HuH-7 (cell line): ENCODE data around the gene KCNIP4.

Source experiments
- DNase-seq: peaks from one replicate; pipeline ENCODE4 v3.0.0; 2011; ENCODE audit warnings: low spot score

The KCNIP4 gene

GRCh38 chr4:21177871-21178270 is 770.7 kb downstream of the KCNIP4 start:
- DNase-seq = no peak

- no peak for DNase-seq
Observed at GRCh38 chr4:21177092-21177491, 771.5 kb downstream of the KCNIP4 start.

GRCh38 chr4:21167711-21168110 is 780.9 kb downstream of the KCNIP4 start:
- no peak for DNase-seq

GRCh38 chr4:21155367-21155766 is 793.2 kb downstream of the KCNIP4 start:
- DNase-seq = no peak

- DNase-seq = peak; percentile 7
Observed at GRCh38 chr4:21139327-21139726, 809.2 kb downstream of the KCNIP4 start.

- DNase-seq = no peak
Observed at GRCh38 chr4:21136051-21136630, 812.4 kb downstream of the KCNIP4 start.

- no peak for DNase-seq
Observed at GRCh38 chr4:21134994-21135393, 813.6 kb downstream of the KCNIP4 start.

GRCh38 chr4:21130606-21131005 is 818.0 kb downstream of the KCNIP4 start:
- no peak for DNase-seq

GRCh38 chr4:21126014-21126512 is 822.5 kb downstream of the KCNIP4 start:
- DNase-seq = no peak

- no peak for DNase-seq
Observed at GRCh38 chr4:21118301-21118700, 830.3 kb downstream of the KCNIP4 start.

- no peak for DNase-seq
Observed at GRCh38 chr4:21117541-21118180, 830.9 kb downstream of the KCNIP4 start.

GRCh38 chr4:21113496-21114223 is 834.9 kb downstream of the KCNIP4 start:
- DNase-seq = no peak

GRCh38 chr4:21102667-21103066 is 845.9 kb downstream of the KCNIP4 start:
- DNase-seq = no peak

- no peak for DNase-seq
Observed at GRCh38 chr4:21097865-21098264, 850.7 kb downstream of the KCNIP4 start.

GRCh38 chr4:21097026-21097425 is 851.5 kb downstream of the KCNIP4 start:
- DNase-seq = no peak

GRCh38 chr4:21092531-21092930 is 856.0 kb downstream of the KCNIP4 start:
- no peak for DNase-seq

- no peak for DNase-seq
Observed at GRCh38 chr4:21090094-21090666, 858.4 kb downstream of the KCNIP4 start.

GRCh38 chr4:21083413-21083812 is 865.2 kb downstream of the KCNIP4 start:
- no peak for DNase-seq

- no peak for DNase-seq
Observed at GRCh38 chr4:21077967-21078366, 870.6 kb downstream of the KCNIP4 start.

GRCh38 chr4:21067351-21067750 is 881.2 kb downstream of the KCNIP4 start:
- no peak for DNase-seq

- DNase-seq = no peak
Observed at GRCh38 chr4:21061902-21062301, 886.7 kb downstream of the KCNIP4 start.

- no peak for DNase-seq
Observed at GRCh38 chr4:21046141-21046540, 902.4 kb downstream of the KCNIP4 start.

- DNase-seq = no peak
Observed at GRCh38 chr4:21045119-21045518, 903.5 kb downstream of the KCNIP4 start.
